Neural cell (in vitro differentiated cells): ENCODE results near the gene RPL27A.

ENCODE experiments used
- CTCF ChIP-seq: fragments of 450-650 bp; IDR thresholded peaks from 2 replicates; pipeline ENCODE4 v1.5.1; 2014; ENCODE audit warnings: antibody characterized with exemption, mild to moderate bottlenecking, moderate library complexity; ENCODE audit not compliant: poor library complexity, severe bottlenecking
- POLR2AphosphoS5 ChIP-seq: IDR thresholded peaks from 2 replicates; pipeline ENCODE4 v1.6.1; 2012

GRCh38 chr11:8690374-8691342 lies 8.1 kb downstream of the RPL27A start:
- no peak for TF ChIP-seq POLR2AphosphoS5
- TF ChIP-seq CTCF, result no peak
